Neural progenitor cell (in vitro differentiated cells): ENCODE measurements around the gene THRB.

Experiments
- EZH2phosphoT487 ChIP-seq: fragments of 200-600 bp; sonication (generic); IDR thresholded peaks from 2 replicates; pipeline ENCODE4 v1.6.1; 2017; ENCODE audit warnings: antibody characterized with exemption
- TF ChIP-seq, protein P1 (sequence below): fragments of 200-600 bp; sonication (generic); IDR thresholded peaks from 2 replicates; pipeline ENCODE4 v1.5.1; 2017; ENCODE audit warnings: antibody characterized with exemption, mild to moderate bottlenecking

DNA sequence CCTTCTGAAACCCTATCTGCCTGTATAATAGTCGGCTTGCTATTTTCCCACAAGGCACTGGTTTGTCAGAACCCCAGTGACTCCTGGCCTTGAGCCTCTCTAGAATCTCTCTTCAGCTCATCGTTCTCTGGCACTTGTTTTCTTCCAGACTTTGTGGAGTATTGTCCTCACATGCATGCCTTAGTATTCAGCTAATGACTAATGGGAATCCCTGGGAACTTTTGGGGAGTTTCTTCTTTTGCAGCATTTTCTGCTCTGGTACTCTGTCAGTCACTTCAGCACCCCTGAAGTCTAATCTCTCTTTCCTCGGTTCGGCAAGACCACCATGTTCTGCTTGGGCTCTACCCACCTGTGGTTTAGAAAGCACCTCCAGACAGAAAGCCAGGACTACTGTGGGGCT is 35.8 kb upstream of the THRB start:
- TF ChIP-seq, protein P1, sequence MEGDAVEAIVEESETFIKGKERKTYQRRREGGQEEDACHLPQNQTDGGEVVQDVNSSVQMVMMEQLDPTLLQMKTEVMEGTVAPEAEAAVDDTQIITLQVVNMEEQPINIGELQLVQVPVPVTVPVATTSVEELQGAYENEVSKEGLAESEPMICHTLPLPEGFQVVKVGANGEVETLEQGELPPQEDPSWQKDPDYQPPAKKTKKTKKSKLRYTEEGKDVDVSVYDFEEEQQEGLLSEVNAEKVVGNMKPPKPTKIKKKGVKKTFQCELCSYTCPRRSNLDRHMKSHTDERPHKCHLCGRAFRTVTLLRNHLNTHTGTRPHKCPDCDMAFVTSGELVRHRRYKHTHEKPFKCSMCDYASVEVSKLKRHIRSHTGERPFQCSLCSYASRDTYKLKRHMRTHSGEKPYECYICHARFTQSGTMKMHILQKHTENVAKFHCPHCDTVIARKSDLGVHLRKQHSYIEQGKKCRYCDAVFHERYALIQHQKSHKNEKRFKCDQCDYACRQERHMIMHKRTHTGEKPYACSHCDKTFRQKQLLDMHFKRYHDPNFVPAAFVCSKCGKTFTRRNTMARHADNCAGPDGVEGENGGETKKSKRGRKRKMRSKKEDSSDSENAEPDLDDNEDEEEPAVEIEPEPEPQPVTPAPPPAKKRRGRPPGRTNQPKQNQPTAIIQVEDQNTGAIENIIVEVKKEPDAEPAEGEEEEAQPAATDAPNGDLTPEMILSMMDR: no peak
- no peak for TF ChIP-seq EZH2phosphoT487
